Adipocyte (in vitro differentiated cells): ENCODE results near the gene DPYD.

Experiments
- DNase-seq: peaks from one replicate; pipeline ENCODE4 v3.0.0-alpha.2; 2015; ENCODE audit warnings: low read depth
- H3K27me3 ChIP-seq: replicated peaks from 2 replicates; pipeline ENCODE4 v1.7.0; 2013; ENCODE audit warnings: mild to moderate bottlenecking, low read length, moderate library complexity; ENCODE audit not compliant: control insufficient read depth, insufficient read depth
- H3K36me3 ChIP-seq: 2 replicates; pipeline ENCODE4 v1.7.0; 2013; ENCODE audit warnings: low read length, mild to moderate bottlenecking, moderate library complexity; ENCODE audit not compliant: control insufficient read depth, insufficient read depth, severe bottlenecking
- H3K4me1 ChIP-seq: 2 replicates; pipeline ENCODE4 v1.7.0; 2013; ENCODE audit warnings: mild to moderate bottlenecking, low read length, moderate library complexity; ENCODE audit not compliant: control insufficient read depth, insufficient read depth
- H3K4me3 ChIP-seq: 2 replicates; pipeline ENCODE4 v1.7.0; 2013; ENCODE audit warnings: mild to moderate bottlenecking, low read length, moderate library complexity
- H3K9ac ChIP-seq: 2 replicates; pipeline ENCODE4 v1.7.0; 2013; ENCODE audit warnings: mild to moderate bottlenecking, low read length, moderate library complexity
- H3K9me3 ChIP-seq: 2 replicates; pipeline ENCODE4 v1.7.0; 2013; ENCODE audit warnings: mild to moderate bottlenecking, low read length, moderate library complexity; ENCODE audit not compliant: control insufficient read depth

Gene DPYD

DNA sequence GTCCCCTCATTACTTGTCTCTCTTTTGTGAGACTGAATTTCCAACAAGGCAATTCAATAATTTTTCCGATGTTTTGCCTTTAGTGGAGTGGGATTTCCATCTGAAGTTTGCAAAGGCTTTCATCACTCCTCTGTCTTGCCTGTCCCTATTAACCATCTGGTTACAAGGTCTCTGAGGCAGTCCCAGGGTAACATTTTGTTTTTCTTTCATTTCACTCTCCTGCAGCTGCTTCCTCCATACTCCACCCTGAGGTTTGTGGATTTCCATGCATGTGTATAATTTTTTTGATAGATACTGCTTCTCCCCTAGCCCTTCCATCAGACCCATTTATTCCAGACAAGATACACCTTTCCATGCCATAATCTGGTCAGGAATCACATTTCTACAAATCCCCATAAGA lies 832.4 kb downstream of the DPYD start:
- Histone ChIP-seq H3K36me3 (no peaks in the 10 kb centered on the region), H3K4me1 (no peaks in the 10 kb centered on the region), H3K9me3 (no peaks in the 10 kb centered on the region), H3K27me3 (no peaks in the 10 kb centered on the region), H3K9ac (no peak overlapping the region), H3K4me3 (no peak overlapping the region)
- DNase-seq: no peak

DNA sequence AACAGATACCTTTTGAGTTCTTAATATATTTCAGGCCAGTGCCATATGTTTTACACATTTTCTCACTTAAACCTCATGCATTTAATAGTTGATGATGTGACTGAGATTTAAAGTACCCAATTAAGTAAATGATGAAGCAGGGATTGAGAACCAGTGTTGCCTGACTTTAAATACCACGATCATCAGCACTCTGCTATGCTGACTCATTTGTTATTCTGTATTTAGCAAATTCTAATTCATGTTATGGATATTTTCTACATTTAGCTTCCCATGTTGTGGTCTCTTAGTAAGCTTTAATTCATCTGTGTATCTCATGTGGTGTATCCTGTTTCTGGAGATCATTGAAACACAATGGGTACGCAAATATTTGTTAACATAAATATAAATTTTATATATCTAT lies 836.3 kb downstream of the DPYD start:
- Histone ChIP-seq H3K9me3 (no peaks in the 10 kb centered on the region), H3K27me3 (no peaks in the 10 kb centered on the region), H3K4me3 (no peak overlapping the region), H3K4me1 (peaks cover 15% of the 10 kb centered on the region), H3K9ac (no peak overlapping the region), H3K36me3 (no peaks in the 10 kb centered on the region)
- peak; percentile 16 for DNase-seq

DNA sequence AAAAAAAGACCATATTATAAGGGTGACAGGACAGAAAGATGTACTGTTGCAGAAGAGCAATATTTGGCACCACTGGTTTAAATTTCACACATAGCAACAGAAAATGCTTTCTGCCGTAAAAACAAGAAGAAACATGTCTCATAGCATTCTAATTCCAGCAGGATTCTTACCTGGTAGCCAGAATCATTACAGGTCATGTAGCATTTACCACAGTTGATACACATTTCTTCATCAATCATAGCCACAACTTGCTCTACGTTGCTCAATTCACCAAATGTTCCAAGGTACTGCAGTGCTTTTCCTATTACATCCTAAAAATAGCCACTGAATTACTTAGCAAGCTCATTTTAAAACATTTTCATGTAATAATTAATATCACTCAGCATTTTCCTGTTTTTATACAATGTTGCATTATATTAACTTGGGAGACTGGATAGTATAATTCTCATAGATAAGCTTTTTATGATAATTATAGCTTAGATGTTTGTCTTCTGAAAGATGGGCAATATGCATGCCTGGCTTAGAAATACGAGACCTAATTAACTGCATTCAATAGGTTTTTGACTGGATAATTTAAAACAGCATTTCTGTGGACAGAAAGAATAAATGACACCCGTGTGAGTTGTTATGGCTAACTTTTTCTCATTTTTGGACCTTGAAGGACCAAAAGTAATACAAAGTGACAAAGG lies 838.5 kb downstream of the DPYD start:
- H3K9ac ChIP-seq: no peak overlapping the region
- no peak for DNase-seq
- H3K4me1 ChIP-seq: peaks cover 15% of the 10 kb centered on the region
- H3K9me3 ChIP-seq: no peaks in the 10 kb centered on the region
- no peaks in the 10 kb centered on the region for H3K27me3 ChIP-seq
- no peak overlapping the region for H3K4me3 ChIP-seq
- no peaks in the 10 kb centered on the region for H3K36me3 ChIP-seq

DNA sequence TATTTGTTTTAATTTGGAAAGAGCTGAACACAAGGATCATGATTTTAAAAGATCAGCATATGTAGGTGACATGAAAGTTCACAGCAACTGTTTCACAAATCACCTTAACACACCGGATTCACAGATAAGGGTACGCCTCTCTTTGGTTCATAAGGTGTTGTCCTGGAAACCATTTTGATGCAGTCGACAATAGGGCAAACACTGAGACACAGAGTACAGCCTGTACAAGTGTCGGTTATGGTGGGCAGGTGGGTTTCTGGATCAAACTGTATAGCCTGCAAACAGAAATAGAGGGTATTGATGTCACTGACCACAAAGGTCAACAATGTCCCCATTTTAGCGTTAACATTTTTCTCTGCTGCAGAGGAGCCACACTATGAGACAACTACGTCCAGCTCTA lies 842.0 kb downstream of the DPYD start:
- no peak for DNase-seq
- Histone ChIP-seq H3K36me3 (peaks cover 3% of the 10 kb centered on the region), H3K4me3 (no peak overlapping the region), H3K9ac (no peak overlapping the region), H3K9me3 (no peaks in the 10 kb centered on the region), H3K27me3 (no peaks in the 10 kb centered on the region), H3K4me1 (peaks cover 15% of the 10 kb centered on the region)

DNA sequence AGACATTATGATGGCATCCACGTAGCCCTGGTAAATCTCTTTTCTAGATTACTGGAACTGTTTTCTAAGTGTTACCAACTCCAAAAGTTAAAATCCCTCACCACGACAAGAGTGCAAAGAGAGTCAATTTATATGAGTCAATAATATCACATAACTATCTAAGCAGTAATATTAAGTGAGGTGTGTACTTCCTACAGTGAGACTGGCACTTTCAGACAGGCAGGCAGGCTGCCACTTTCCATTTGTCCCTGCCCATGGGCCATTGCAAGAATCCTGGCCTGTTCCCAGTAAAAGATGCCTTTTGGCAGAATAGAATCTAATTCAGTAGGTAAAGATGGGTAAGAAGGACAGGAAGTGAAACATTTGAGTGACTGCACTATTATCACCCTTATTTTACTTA lies 843.6 kb downstream of the DPYD start:
- no peak overlapping the region for H3K4me3 ChIP-seq
- no peak for DNase-seq
- H3K4me1 ChIP-seq: peaks cover 6% of the 10 kb centered on the region
- H3K9ac ChIP-seq: no peak overlapping the region
- H3K36me3 ChIP-seq: peaks cover 3% of the 10 kb centered on the region
- no peaks in the 10 kb centered on the region for H3K9me3 ChIP-seq
- no peaks in the 10 kb centered on the region for H3K27me3 ChIP-seq

DNA sequence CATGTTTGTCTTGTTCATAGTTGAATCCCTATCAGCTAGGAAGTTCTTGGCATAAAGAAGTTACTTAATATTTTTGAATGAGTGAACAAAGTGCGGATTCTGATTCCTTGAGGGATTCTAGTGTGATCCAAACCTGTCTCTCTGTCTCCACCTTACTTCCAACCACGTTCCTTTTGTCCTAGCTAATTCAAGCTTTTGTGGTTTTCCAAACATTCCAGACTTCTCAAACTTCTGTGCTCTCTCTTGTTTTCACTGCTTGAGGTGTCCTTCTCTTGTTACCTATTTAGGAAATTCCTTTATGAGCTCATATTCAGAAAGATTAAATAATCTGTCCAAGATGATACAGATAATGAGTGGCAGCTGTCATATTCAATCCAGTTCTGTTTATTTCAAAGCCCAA lies 846.1 kb downstream of the DPYD start:
- no peaks in the 10 kb centered on the region for H3K27me3 ChIP-seq
- H3K36me3 ChIP-seq: peaks cover 3% of the 10 kb centered on the region
- no peak overlapping the region for H3K4me3 ChIP-seq
- H3K4me1 ChIP-seq: peaks cover 6% of the 10 kb centered on the region
- no peaks in the 10 kb centered on the region for H3K9me3 ChIP-seq
- H3K9ac ChIP-seq: no peak overlapping the region
- no peak for DNase-seq

DNA sequence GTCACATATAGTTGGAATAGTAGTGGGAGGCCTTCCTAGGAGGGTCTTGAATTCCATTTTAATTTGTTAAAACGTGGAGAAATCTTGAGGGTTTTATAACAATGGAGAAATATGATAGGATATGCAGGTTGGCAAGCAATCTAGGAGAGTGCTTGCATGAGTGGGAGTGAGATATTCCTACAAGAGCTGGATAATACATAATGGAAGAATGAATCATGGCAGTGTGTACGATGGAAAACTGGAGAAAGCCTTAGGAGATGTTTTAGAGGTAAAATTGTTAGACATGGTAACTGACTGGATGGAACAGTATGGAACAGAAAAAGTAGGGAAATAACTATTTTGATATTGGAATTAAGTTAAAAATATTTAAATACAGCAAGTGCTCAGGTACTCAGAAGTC lies 846.9 kb downstream of the DPYD start:
- Histone ChIP-seq H3K9ac (no peak overlapping the region), H3K4me1 (peaks cover 6% of the 10 kb centered on the region)

DNA sequence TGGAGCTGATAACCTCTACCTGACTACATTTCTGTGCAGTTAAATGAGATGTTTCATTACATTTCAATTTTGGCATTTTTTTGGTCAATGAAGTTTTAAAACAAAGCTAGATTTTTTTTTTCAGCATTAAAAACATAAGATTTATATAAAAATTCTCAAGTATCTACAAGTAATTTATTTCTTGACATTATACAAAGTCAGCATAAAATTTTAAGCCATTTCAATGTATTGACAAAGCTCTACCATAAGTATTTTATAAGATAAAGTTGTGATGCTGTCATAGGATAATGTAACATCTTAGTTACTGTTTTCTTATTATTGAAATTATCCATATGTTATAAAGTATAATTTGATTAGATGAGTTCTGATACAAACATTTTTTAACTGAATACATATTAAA lies 847.7 kb downstream of the DPYD start:
- H3K36me3 ChIP-seq: peaks cover 3% of the 10 kb centered on the region
- no peaks in the 10 kb centered on the region for H3K27me3 ChIP-seq
- no peaks in the 10 kb centered on the region for H3K9me3 ChIP-seq
- peaks cover 6% of the 10 kb centered on the region for H3K4me1 ChIP-seq
- no peak for DNase-seq
- no peak overlapping the region for H3K4me3 ChIP-seq
- no peak overlapping the region for H3K9ac ChIP-seq

More for the DNA sequence above, 846.9 kb downstream of the DPYD start:
- DNase-seq: no peak
- Histone ChIP-seq H3K9me3 (no peaks in the 10 kb centered on the region), H3K4me3 (no peak overlapping the region), H3K27me3 (no peaks in the 10 kb centered on the region), H3K36me3 (peaks cover 3% of the 10 kb centered on the region)

DNA sequence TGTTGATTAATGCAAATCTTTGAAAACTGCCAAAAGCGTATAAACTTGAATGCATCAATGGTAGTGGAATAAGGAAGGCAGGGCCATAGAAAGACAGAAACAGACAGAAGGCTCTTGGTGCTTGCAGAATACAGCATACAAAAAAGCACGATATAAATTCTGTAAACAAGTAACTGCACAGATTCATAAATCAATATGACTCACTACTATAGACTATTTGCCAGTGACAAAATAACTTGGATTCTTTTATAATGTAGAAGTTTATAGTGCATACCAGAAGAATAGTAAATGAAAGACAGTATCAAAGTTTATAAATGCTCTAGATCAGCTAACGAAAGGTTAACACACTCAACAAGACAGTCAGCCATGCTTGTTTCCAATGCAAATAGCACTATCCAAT lies 849.7 kb downstream of the DPYD start:
- H3K4me1 ChIP-seq: peaks cover 6% of the 10 kb centered on the region
- no peaks in the 10 kb centered on the region for H3K27me3 ChIP-seq
- H3K36me3 ChIP-seq: peaks cover 3% of the 10 kb centered on the region
- no peak overlapping the region for H3K4me3 ChIP-seq
- no peak for DNase-seq
- no peak overlapping the region for H3K9ac ChIP-seq
- peaks cover 4% of the 10 kb centered on the region for H3K9me3 ChIP-seq

DNA sequence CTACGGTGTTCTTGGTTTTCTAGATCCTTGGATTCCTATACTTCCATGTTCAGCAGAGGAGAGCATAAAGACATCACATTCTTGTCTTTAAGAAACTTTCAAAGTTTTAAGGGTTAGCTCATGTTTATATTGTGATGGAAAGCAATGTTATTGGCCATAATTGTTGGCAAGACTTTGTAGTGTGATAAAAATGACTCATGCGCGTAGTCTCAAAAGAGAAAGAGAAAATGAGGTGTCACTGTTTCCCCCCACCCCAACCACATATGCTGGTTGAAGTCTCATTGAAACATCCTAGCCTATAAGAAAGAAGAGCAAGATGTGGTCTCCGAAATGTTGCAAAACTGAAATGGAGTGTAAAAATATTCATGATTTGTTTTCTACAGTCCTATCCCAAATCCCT lies 850.5 kb downstream of the DPYD start:
- Histone ChIP-seq H3K9ac (no peak overlapping the region), H3K9me3 (peaks cover 7% of the 10 kb centered on the region), H3K4me1 (peaks cover 6% of the 10 kb centered on the region), H3K27me3 (no peaks in the 10 kb centered on the region), H3K36me3 (peaks cover under 1% of the 10 kb centered on the region), H3K4me3 (no peak overlapping the region)
- no peak for DNase-seq

DNA sequence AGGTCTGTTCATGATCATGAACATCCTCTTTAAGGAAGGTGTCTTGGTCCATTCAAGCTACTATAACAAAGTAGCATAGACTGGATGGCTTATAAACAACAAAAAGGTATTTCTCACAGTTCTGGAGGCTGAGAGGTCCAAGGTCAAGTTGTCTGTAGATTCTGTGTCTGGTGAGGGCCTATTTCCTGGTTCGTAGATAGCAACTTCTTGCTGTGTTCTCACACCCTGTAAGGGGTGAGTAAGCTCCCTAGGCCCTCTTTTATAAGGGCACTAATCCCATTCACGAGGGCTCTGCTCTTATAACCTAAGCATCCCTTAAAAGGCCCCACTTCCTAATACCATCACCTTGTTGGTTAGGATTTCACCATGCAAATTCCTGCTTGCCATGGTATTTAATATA lies 851.5 kb downstream of the DPYD start:
- DNase-seq: no peak
- Histone ChIP-seq H3K4me3 (no peak overlapping the region), H3K9ac (no peak overlapping the region), H3K27me3 (no peaks in the 10 kb centered on the region), H3K36me3 (no peaks in the 10 kb centered on the region), H3K4me1 (peaks cover 9% of the 10 kb centered on the region), H3K9me3 (peaks cover 7% of the 10 kb centered on the region)

DNA sequence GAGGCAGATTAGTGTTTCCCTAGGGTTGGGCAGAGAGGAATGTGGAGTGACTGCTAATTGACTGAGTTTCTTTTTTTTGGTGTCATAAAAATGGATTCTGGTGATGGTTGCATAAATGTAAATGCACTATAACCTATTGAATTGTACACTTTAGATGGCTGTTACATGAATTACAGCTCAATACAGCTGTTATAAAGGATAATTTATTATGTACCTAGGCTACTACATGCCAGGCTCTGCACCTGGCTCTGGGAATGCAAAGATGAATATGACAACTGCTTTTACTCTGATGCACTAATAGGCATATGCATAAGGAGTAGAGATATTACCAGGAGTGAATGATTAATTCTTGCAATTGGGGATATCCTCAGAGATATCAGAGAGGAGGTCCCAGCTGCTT lies 854.0 kb downstream of the DPYD start:
- H3K9ac ChIP-seq: no peak overlapping the region
- H3K4me3 ChIP-seq: no peak overlapping the region
- DNase-seq: no peak

More for the DNA sequence above, 854.0 kb downstream of the DPYD start:
- Histone ChIP-seq H3K36me3 (no peaks in the 10 kb centered on the region), H3K4me1 (peaks cover 31% of the 10 kb centered on the region), H3K9me3 (peaks cover 9% of the 10 kb centered on the region), H3K27me3 (no peaks in the 10 kb centered on the region)
